ENCODE data around the gene NR1H2. TPM values are rescaled to one million over a fixed set of nuclear protein-coding genes. Genes with fewer than 3 reads are reported as not detected.

The NR1H2 gene
- total and polyA plus RNA-seq, 2 experiments from 2014 or later: 41.4 to 55.9 TPM

- TF ChIP-seq EZH2 (IDR thresholded peaks at IDR 0.05; ENCODE audit: borderline replicate concordance) (no peak), EZH2phosphoT487 (IDR thresholded peaks at IDR 0.05; ENCODE audit: low read depth, severe bottlenecking, unreplicated experiment) (no peak), CTCF (IDR thresholded peaks at IDR 0.05; ENCODE audit: poor library complexity) (no peak)
- no peak for DNase-seq (ENCODE audit: low spot score)
- H3K36me3 ChIP-seq (replicated peaks; ENCODE audit: insufficient read depth, low read depth): no peaks in the 10 kb centered on the region
- no peak overlapping the region for H3K27ac ChIP-seq
- H4K20me1 ChIP-seq (ENCODE audit: insufficient read depth, poor library complexity, severe bottlenecking): no peaks in the 10 kb centered on the region
- H3K4me2 ChIP-seq: no peak overlapping the region
- H2AFZ ChIP-seq: no peak overlapping the region
- H3K4me3 ChIP-seq: no peak overlapping the region
- H3K4me1 ChIP-seq (ENCODE audit: insufficient read depth): no peaks in the 10 kb centered on the region
- H3K79me2 ChIP-seq: no peaks in the 10 kb centered on the region
- H3K9me2 ChIP-seq (replicated peaks; ENCODE audit: insufficient read depth): no peaks in the 10 kb centered on the region
- WGBS (ENCODE audit: low lambda C conversion rate, missing lambda C conversion rate): 83% methylated on average over 7 of the region's 7 CpGs
- no peaks in the 10 kb centered on the region for H3K9me3 ChIP-seq (ENCODE audit: low read depth)
- peaks cover 2% of the 10 kb centered on the region for H3K27me3 ChIP-seq
These were observed 49.3 kb downstream of the NR1H2 start for GRCh38 chr19:50425581-50425980.

GRCh38 chr19:50427318-50427925, 51.2 kb downstream of the NR1H2 start:
- H3K9me3 ChIP-seq (ENCODE audit: low read depth): no peaks in the 10 kb centered on the region
- peak overlapping the region; percentile 76 for H3K4me2 ChIP-seq
- no peaks in the 10 kb centered on the region for H3K36me3 ChIP-seq (replicated peaks; ENCODE audit: insufficient read depth, low read depth)
- H3K4me1 ChIP-seq (ENCODE audit: insufficient read depth): peaks cover 4% of the 10 kb centered on the region
- peak overlapping the region; percentile 35 for H2AFZ ChIP-seq
- TF ChIP-seq EZH2phosphoT487 (IDR thresholded peaks at IDR 0.05; ENCODE audit: low read depth, severe bottlenecking, unreplicated experiment): no peak
- TF ChIP-seq EZH2 (IDR thresholded peaks at IDR 0.05; ENCODE audit: borderline replicate concordance): no peak
- no peak for TF ChIP-seq CTCF (IDR thresholded peaks at IDR 0.05; ENCODE audit: poor library complexity)
- no peak for DNase-seq (ENCODE audit: low spot score)
- H3K9me2 ChIP-seq (replicated peaks; ENCODE audit: insufficient read depth): no peaks in the 10 kb centered on the region
- H3K27ac ChIP-seq: no peak overlapping the region
- no peaks in the 10 kb centered on the region for H4K20me1 ChIP-seq (ENCODE audit: insufficient read depth, poor library complexity, severe bottlenecking)
- H3K79me2 ChIP-seq: no peaks in the 10 kb centered on the region
- no peak overlapping the region for H3K4me3 ChIP-seq
- 95% methylated on average over 24 of the region's 26 CpGs for WGBS (ENCODE audit: low lambda C conversion rate, missing lambda C conversion rate)
- H3K27me3 ChIP-seq: peaks cover 4% of the 10 kb centered on the region

- Histone ChIP-seq H3K4me2 (peak overlapping the region; percentile 76), H3K4me1 (ENCODE audit: insufficient read depth) (peaks cover 4% of the 10 kb centered on the region), H3K27ac (no peak overlapping the region), H4K20me1 (ENCODE audit: insufficient read depth, poor library complexity, severe bottlenecking) (no peaks in the 10 kb centered on the region), H2AFZ (peak overlapping the region; percentile 35), H3K79me2 (no peaks in the 10 kb centered on the region), H3K4me3 (no peak overlapping the region), H3K9me2 (replicated peaks; ENCODE audit: insufficient read depth) (no peaks in the 10 kb centered on the region), H3K36me3 (replicated peaks; ENCODE audit: insufficient read depth, low read depth) (no peaks in the 10 kb centered on the region), H3K27me3 (peaks cover 7% of the 10 kb centered on the region), H3K9me3 (ENCODE audit: low read depth) (no peaks in the 10 kb centered on the region)
- TF ChIP-seq EZH2 (IDR thresholded peaks at IDR 0.05; ENCODE audit: borderline replicate concordance) (no peak), EZH2phosphoT487 (IDR thresholded peaks at IDR 0.05; ENCODE audit: low read depth, severe bottlenecking, unreplicated experiment) (no peak), CTCF (IDR thresholded peaks at IDR 0.05; ENCODE audit: poor library complexity) (no peak)
- WGBS (ENCODE audit: low lambda C conversion rate, missing lambda C conversion rate): 34% methylated on average over 37 of the region's 38 CpGs
- DNase-seq (ENCODE audit: low spot score): peak; percentile 86
These were observed 51.8 kb downstream of the NR1H2 start for GRCh38 chr19:50427997-50428425.
